GM08714 (cell line): Measurements from ENCODE around the gene CTBP2.

Experiments used
- H3K4me3 ChIP-seq: fragments of 200-500 bp; sonication (Bioruptor generic); 2 replicates; pipeline ENCODE4 v1.5.1; 2014; ENCODE audit warnings: mild to moderate bottlenecking, low read length, inconsistent platforms
- ZNF274 ChIP-seq: IDR thresholded peaks from 2 replicates; pipeline ENCODE4 v1.6.1; 2012; ENCODE audit warnings: mild to moderate bottlenecking, low read depth, low read length

CTBP2 gene

GRCh38 chr10:125054669-125055268 is 105.6 kb downstream of the CTBP2 start:
- TF ChIP-seq ZNF274 = no peak
- no peak overlapping the region for H3K4me3 ChIP-seq

- TF ChIP-seq ZNF274 = no peak
- H3K4me3 ChIP-seq = no peak overlapping the region
Observed at GRCh38 chr10:125054216-125054615, 106.1 kb downstream of the CTBP2 start.

GRCh38 chr10:125052146-125052545 is 108.2 kb downstream of the CTBP2 start:
- no peak for TF ChIP-seq ZNF274

GRCh38 chr10:125050383-125050782 is 110.0 kb downstream of the CTBP2 start:
- no peak for TF ChIP-seq ZNF274
- no peak overlapping the region for H3K4me3 ChIP-seq

More at GRCh38 chr10:125052146-125052545, 108.2 kb downstream of the CTBP2 start:
- H3K4me3 ChIP-seq = no peak overlapping the region

GRCh38 chr10:125049216-125049881 is 111.0 kb downstream of the CTBP2 start:
- H3K4me3 ChIP-seq = no peak overlapping the region
- TF ChIP-seq ZNF274 = no peak

- no peak for TF ChIP-seq ZNF274
- no peak overlapping the region for H3K4me3 ChIP-seq
Observed at GRCh38 chr10:125048094-125048864, 112.1 kb downstream of the CTBP2 start.

- no peak overlapping the region for H3K4me3 ChIP-seq
- no peak for TF ChIP-seq ZNF274
Observed at GRCh38 chr10:125043841-125044658, 116.3 kb downstream of the CTBP2 start.

GRCh38 chr10:125041856-125042506 is 118.4 kb downstream of the CTBP2 start:
- no peak overlapping the region for H3K4me3 ChIP-seq
- no peak for TF ChIP-seq ZNF274

- TF ChIP-seq ZNF274 = no peak
Observed at GRCh38 chr10:125039354-125039769, 121.0 kb downstream of the CTBP2 start.

GRCh38 chr10:125038637-125039036 is 121.7 kb downstream of the CTBP2 start:
- no peak for TF ChIP-seq ZNF274
- no peak overlapping the region for H3K4me3 ChIP-seq

More at GRCh38 chr10:125039354-125039769, 121.0 kb downstream of the CTBP2 start:
- H3K4me3 ChIP-seq = no peak overlapping the region

- no peak overlapping the region for H3K4me3 ChIP-seq
- TF ChIP-seq ZNF274 = no peak
Observed at GRCh38 chr10:125037145-125037877, 123.1 kb downstream of the CTBP2 start.

GRCh38 chr10:125035588-125036295 is 124.6 kb downstream of the CTBP2 start:
- no peak overlapping the region for H3K4me3 ChIP-seq
- TF ChIP-seq ZNF274 = no peak
